Activated T-cell treated with anti-CD3 and anti-CD28 coated beads, Interleukin-2, amount 50 U/mL, for 72 hours (primary cell): Measurements from ENCODE around the gene SLC12A1. TPM values are rescaled to one million over a fixed set of nuclear protein-coding genes. Genes with fewer than 3 reads are reported as not detected.

Source experiments
- ATAC-seq, 2 donors: fragments of 150-1000 bp; cut with Tn5 transposase; replicated peaks in 1 of 2; 2 replicates each; pipeline ENCODE4 v1.10.0; 2021; ENCODE audit warnings: moderate library complexity in 2 of 2, mild to moderate bottlenecking in 1 of 2
- DNase-seq, 2 donors: peaks; one replicate each; pipeline ENCODE4 v3.0.0; 2021 to 2022; ENCODE audit warnings: mixed read lengths in 1 of 2
- H3K27ac Mint-ChIP-seq: one replicate; pipeline ENCODE4 v1.8.0; 2022; ENCODE audit warnings: mild to moderate bottlenecking, moderate library complexity, mixed read lengths
- H3K27me3 Mint-ChIP-seq: one replicate; pipeline ENCODE4 v1.8.0; 2022; ENCODE audit warnings: low read depth, mixed read lengths
- H3K36me3 Mint-ChIP-seq, 2 donors: one replicate each; pipeline ENCODE4 v1.8.0; 2022; ENCODE audit warnings: mixed read lengths in 2 of 2, mild to moderate bottlenecking in 1 of 2; ENCODE audit not compliant: insufficient read depth in 2 of 2
- H3K4me1 Mint-ChIP-seq: one replicate; pipeline ENCODE4 v1.8.0; 2022; ENCODE audit warnings: low read depth, mixed read lengths
- H3K4me3 Mint-ChIP-seq, 2 donors: one replicate each; pipeline ENCODE4 v1.8.0; 2022; ENCODE audit warnings: mild to moderate bottlenecking in 2 of 2, mixed read lengths in 2 of 2, moderate library complexity in 2 of 2
- H3K9me3 Mint-ChIP-seq, 2 donors: one replicate each; pipeline ENCODE4 v1.8.0; 2022; ENCODE audit warnings: mixed read lengths in 2 of 2
- total RNA-seq, 2 donors: library from RNA; stranded (reverse); gene quantifications; one replicate each; pipeline ENCODE4 v1.2.3, GENCODE V29; 2022

Gene SLC12A1
- total RNA-seq, 2 donors from 2014 or later, result not detected

GRCh38 chr15:48330105-48330785, 124.1 kb downstream of the SLC12A1 start:
- H3K4me1 Mint-ChIP-seq, result peaks cover 35% of the 10 kb centered on the region
- H3K4me3 Mint-ChIP-seq, result peak overlapping the region; percentile 97 to 99
- DNase-seq (no peak), ATAC-seq (no peak)
- peak overlapping the region; percentile 99 for H3K27ac Mint-ChIP-seq
- H3K27me3 Mint-ChIP-seq, result no peaks in the 10 kb centered on the region
- no peaks in the 10 kb centered on the region for H3K9me3 Mint-ChIP-seq
- peaks cover 13 to 20% of the 10 kb centered on the region in 2 donors for H3K36me3 Mint-ChIP-seq

- peak within 1 kb of the TSS; percentile 97 to 99 for H3K4me3 Mint-ChIP-seq
- H3K27me3 Mint-ChIP-seq, result no peaks in the 10 kb centered on the region
- ATAC-seq, result peak; percentile 88
- peaks cover 17 to 26% of the 10 kb centered on the region in 2 donors for H3K36me3 Mint-ChIP-seq
- peak; percentile 86 to 87 for DNase-seq
- H3K27ac Mint-ChIP-seq, result peak within 1 kb of the TSS; percentile 99
- H3K4me1 Mint-ChIP-seq, result peaks cover 41% of the 10 kb centered on the region
- no peaks in the 10 kb centered on the region for H3K9me3 Mint-ChIP-seq
Observed at GRCh38 chr15:48330855-48331795, 125.0 kb downstream of the SLC12A1 start, which contains the start of gene DUT. Gene DUT, plus strand, starts transcription at chr15:48331429. Its CDS starts 87 bp downstream, at chr15:48331516.

GRCh38 chr15:48331796-48332641, 125.9 kb downstream of the SLC12A1 start:
- peaks cover 22 to 29% of the 10 kb centered on the region in 2 donors for H3K36me3 Mint-ChIP-seq

GRCh38 chr15:48332642-48333034, 126.5 kb downstream of the SLC12A1 start:
- peak overlapping the region; percentile 92 for H3K27ac Mint-ChIP-seq
- ATAC-seq, result no peak
- no peaks in the 10 kb centered on the region for H3K27me3 Mint-ChIP-seq
- H3K36me3 Mint-ChIP-seq, result peaks cover 22 to 29% of the 10 kb centered on the region in 2 donors
- peak overlapping the region; percentile 97 to 99 for H3K4me3 Mint-ChIP-seq
- H3K9me3 Mint-ChIP-seq, result no peaks in the 10 kb centered on the region
- DNase-seq, result peak; percentile 13 to 23
- H3K4me1 Mint-ChIP-seq, result peaks cover 46% of the 10 kb centered on the region

More at GRCh38 chr15:48331796-48332641, 125.9 kb downstream of the SLC12A1 start:
- DNase-seq (peak; percentile 73), ATAC-seq (peak; percentile 68 to 69)
- Mint-ChIP-seq H3K27me3 (no peaks in the 10 kb centered on the region), H3K27ac (peak overlapping the region; percentile 92), H3K4me3 (peak overlapping the region; percentile 97 to 99), H3K4me1 (peaks cover 46% of the 10 kb centered on the region), H3K9me3 (no peaks in the 10 kb centered on the region)

- DNase-seq (no peak), ATAC-seq (no peak)
- peak overlapping the region; percentile 92 for H3K27ac Mint-ChIP-seq
- H3K9me3 Mint-ChIP-seq, result no peaks in the 10 kb centered on the region
- no peaks in the 10 kb centered on the region for H3K27me3 Mint-ChIP-seq
- H3K4me1 Mint-ChIP-seq, result peaks cover 46% of the 10 kb centered on the region
- peak overlapping the region; percentile 97 to 99 for H3K4me3 Mint-ChIP-seq
- peaks cover 22 to 32% of the 10 kb centered on the region in 2 donors for H3K36me3 Mint-ChIP-seq
Observed at GRCh38 chr15:48333540-48333939, 127.4 kb downstream of the SLC12A1 start.

- DNase-seq (no peak), ATAC-seq (no peak)
- peak overlapping the region; percentile 92 for H3K27ac Mint-ChIP-seq
- no peaks in the 10 kb centered on the region for H3K27me3 Mint-ChIP-seq
- peak overlapping the region; percentile 97 to 99 for H3K4me3 Mint-ChIP-seq
- H3K9me3 Mint-ChIP-seq, result no peaks in the 10 kb centered on the region
- H3K36me3 Mint-ChIP-seq, result peaks cover 22 to 29% of the 10 kb centered on the region in 2 donors
- H3K4me1 Mint-ChIP-seq, result peaks cover 46% of the 10 kb centered on the region
Observed at GRCh38 chr15:48334260-48334659, 128.2 kb downstream of the SLC12A1 start.

GRCh38 chr15:48336940-48337339, 130.8 kb downstream of the SLC12A1 start:
- DNase-seq, result peak in 1 of 2 donors; percentile 6
- Mint-ChIP-seq H3K36me3 (peaks cover 21 to 35% of the 10 kb centered on the region in 2 donors), H3K27ac (peak overlapping the region; percentile 63), H3K9me3 (no peaks in the 10 kb centered on the region), H3K4me3 (peak overlapping the region in 1 of 2 donors; percentile 45), H3K4me1 (peaks cover 44% of the 10 kb centered on the region), H3K27me3 (no peaks in the 10 kb centered on the region)
- peak in 1 of 2 donors; percentile 27 for ATAC-seq

GRCh38 chr15:48337607-48338006, 131.5 kb downstream of the SLC12A1 start:
- Mint-ChIP-seq H3K27ac (peak overlapping the region; percentile 28), H3K9me3 (no peaks in the 10 kb centered on the region), H3K27me3 (no peaks in the 10 kb centered on the region), H3K36me3 (peaks cover 20 to 34% of the 10 kb centered on the region in 2 donors), H3K4me1 (peaks cover 43% of the 10 kb centered on the region), H3K4me3 (no peak overlapping the region)
- ATAC-seq, result no peak
- no peak for DNase-seq

GRCh38 chr15:48340111-48340510, 134.0 kb downstream of the SLC12A1 start:
- H3K36me3 Mint-ChIP-seq, result peaks cover 12 to 31% of the 10 kb centered on the region in 2 donors

GRCh38 chr15:48343865-48344264, 137.8 kb downstream of the SLC12A1 start:
- Mint-ChIP-seq H3K4me1 (peaks cover 5% of the 10 kb centered on the region), H3K9me3 (no peaks in the 10 kb centered on the region), H3K27me3 (no peaks in the 10 kb centered on the region), H3K4me3 (no peak overlapping the region), H3K27ac (no peak overlapping the region), H3K36me3 (peaks cover 3 to 19% of the 10 kb centered on the region in 2 donors)
- DNase-seq, result no peak
- no peak for ATAC-seq

More at GRCh38 chr15:48340111-48340510, 134.0 kb downstream of the SLC12A1 start:
- peak overlapping the region; percentile 73 for H3K27ac Mint-ChIP-seq
- DNase-seq (no peak), ATAC-seq (no peak)
- H3K4me1 Mint-ChIP-seq, result peaks cover 17% of the 10 kb centered on the region
- H3K4me3 Mint-ChIP-seq, result no peak overlapping the region
- H3K27me3 Mint-ChIP-seq, result no peaks in the 10 kb centered on the region
- H3K9me3 Mint-ChIP-seq, result no peaks in the 10 kb centered on the region

GRCh38 chr15:48345516-48345915, 139.4 kb downstream of the SLC12A1 start:
- H3K4me3 Mint-ChIP-seq, result no peak overlapping the region
- ATAC-seq (no peak), DNase-seq (no peak)
- H3K4me1 Mint-ChIP-seq, result no peaks in the 10 kb centered on the region
- peaks cover 0 to 14% of the 10 kb centered on the region in 2 donors for H3K36me3 Mint-ChIP-seq
- H3K9me3 Mint-ChIP-seq, result no peaks in the 10 kb centered on the region
- H3K27ac Mint-ChIP-seq, result no peak overlapping the region
- H3K27me3 Mint-ChIP-seq, result no peaks in the 10 kb centered on the region

- ATAC-seq (peak; percentile 85 to 88), DNase-seq (peak; percentile 49 to 50)
- Mint-ChIP-seq H3K27ac (no peak overlapping the region), H3K4me1 (no peaks in the 10 kb centered on the region), H3K36me3 (no peaks in the 10 kb centered on the region), H3K9me3 (no peaks in the 10 kb centered on the region), H3K27me3 (no peaks in the 10 kb centered on the region), H3K4me3 (peak overlapping the region in 1 of 2 donors; percentile 42)
Observed at GRCh38 chr15:48352474-48353072, 146.5 kb downstream of the SLC12A1 start.
